Right lobe of liver (tissue), 4 donors: ENCODE measurements around the gene SMIM38.

Experiments
- POLR2A ChIP-seq: fragments of 450-650 bp; IDR thresholded peaks from one replicate; pipeline ENCODE4 v1.6.1; 2017; ENCODE audit warnings: antibody characterized with exemption, mild to moderate bottlenecking
- TF ChIP-seq, protein P1 (sequence below), 4 donors: fragments of 200-600 bp in 3 of 4; fragments of 450-650 bp in 1 of 4; IDR thresholded peaks; one replicate each; pipeline versions ENCODE4 v1.5.1 to v1.8.0; 2016 to 2022; ENCODE audit warnings: antibody characterized with exemption in 4 of 4, mild to moderate bottlenecking in 2 of 4
- donor health status: DM: no; HTN: no; CAD: no.
- donor health status: DM: no; HTN: no; CAD: no.
- donor health status: DM: no; HTN: yes; CAD: no.

GRCh38 chr11:69156673-69157155 is 979 bp downstream of the SMIM38 start:
- TF ChIP-seq, protein P1, sequence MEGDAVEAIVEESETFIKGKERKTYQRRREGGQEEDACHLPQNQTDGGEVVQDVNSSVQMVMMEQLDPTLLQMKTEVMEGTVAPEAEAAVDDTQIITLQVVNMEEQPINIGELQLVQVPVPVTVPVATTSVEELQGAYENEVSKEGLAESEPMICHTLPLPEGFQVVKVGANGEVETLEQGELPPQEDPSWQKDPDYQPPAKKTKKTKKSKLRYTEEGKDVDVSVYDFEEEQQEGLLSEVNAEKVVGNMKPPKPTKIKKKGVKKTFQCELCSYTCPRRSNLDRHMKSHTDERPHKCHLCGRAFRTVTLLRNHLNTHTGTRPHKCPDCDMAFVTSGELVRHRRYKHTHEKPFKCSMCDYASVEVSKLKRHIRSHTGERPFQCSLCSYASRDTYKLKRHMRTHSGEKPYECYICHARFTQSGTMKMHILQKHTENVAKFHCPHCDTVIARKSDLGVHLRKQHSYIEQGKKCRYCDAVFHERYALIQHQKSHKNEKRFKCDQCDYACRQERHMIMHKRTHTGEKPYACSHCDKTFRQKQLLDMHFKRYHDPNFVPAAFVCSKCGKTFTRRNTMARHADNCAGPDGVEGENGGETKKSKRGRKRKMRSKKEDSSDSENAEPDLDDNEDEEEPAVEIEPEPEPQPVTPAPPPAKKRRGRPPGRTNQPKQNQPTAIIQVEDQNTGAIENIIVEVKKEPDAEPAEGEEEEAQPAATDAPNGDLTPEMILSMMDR (IDR thresholded peaks at IDR 0.05): no peak
- TF ChIP-seq POLR2A: no peak
